GM19043 (cell line): ENCODE measurements around the gene TMEM204.

Source experiments
- ATAC-seq: cut with Tn5 transposase; IDR thresholded peaks from one replicate; pipeline ENCODE4 v1.9.1; 2021; ENCODE audit warnings: low read depth; ENCODE audit not compliant: unreplicated experiment

The TMEM204 gene

GRCh38 chr16:1498899-1499676, 34.4 kb upstream of the TMEM204 start:
- ATAC-seq, result no peak

GRCh38 chr16:1499756-1500464, 33.6 kb upstream of the TMEM204 start:
- ATAC-seq, result no peak

- ATAC-seq, result no peak
Measured at GRCh38 chr16:1500465-1501150, 32.9 kb upstream of the TMEM204 start.

GRCh38 chr16:1501630-1502029, 31.8 kb upstream of the TMEM204 start:
- no peak for ATAC-seq

GRCh38 chr16:1502092-1503004, 31.1 kb upstream of the TMEM204 start:
- no peak for ATAC-seq

- ATAC-seq, result no peak
Measured at GRCh38 chr16:1503110-1503955, 30.1 kb upstream of the TMEM204 start.

GRCh38 chr16:1505073-1505844, 28.2 kb upstream of the TMEM204 start:
- ATAC-seq, result no peak

GRCh38 chr16:1505912-1506311, 27.6 kb upstream of the TMEM204 start:
- no peak for ATAC-seq

- no peak for ATAC-seq
Measured at GRCh38 chr16:1506494-1507213, 26.8 kb upstream of the TMEM204 start.

- ATAC-seq, result no peak
Measured at GRCh38 chr16:1508494-1509187, 24.8 kb upstream of the TMEM204 start.

GRCh38 chr16:1509307-1510221, 23.9 kb upstream of the TMEM204 start:
- no peak for ATAC-seq

GRCh38 chr16:1510272-1510671, 23.2 kb upstream of the TMEM204 start:
- ATAC-seq, result no peak

- ATAC-seq, result no peak
Measured at GRCh38 chr16:1510941-1511351, 22.5 kb upstream of the TMEM204 start.

- ATAC-seq, result no peak
Measured at GRCh38 chr16:1511662-1512569, 21.6 kb upstream of the TMEM204 start.

- no peak for ATAC-seq
Measured at GRCh38 chr16:1512774-1513173, 20.7 kb upstream of the TMEM204 start.

- no peak for ATAC-seq
Measured at GRCh38 chr16:1514507-1514906, 19.0 kb upstream of the TMEM204 start.
